Frontal cortex (tissue), 4 donors: ENCODE data around the gene VPS13D. TPM values are rescaled to one million over a fixed set of nuclear protein-coding genes. Genes with fewer than 3 reads are reported as not detected.
A peak's percentile ranks its signal among the peaks of the same experiment; 100 is the strongest.
"Not testable (repeated sequence)": the region's sequence is repeated elsewhere in the genome, so short reads cannot be mapped to it uniquely, and the experiment has no call there.

Source experiments
- DNase-seq, 2 donors: peaks; one replicate each; pipeline ENCODE4 v3.0.0; 2012; ENCODE audit warnings: low spot score in 2 of 2
- FAIRE-seq: peaks from 2 replicates; lab custom pipeline; 2012; peaks lifted over from hg19 to GRCh38; lab: Jason Lieb, UNC
- total RNA-seq: library from RNA; depleted of rRNA; stranded (reverse); fragments of >200 nt; gene quantifications from one replicate; pipeline ENCODE4 v1.2.3, GENCODE V29; 2014
- donor health status: control.
- donor health status: control.
- donor health status: control.

Gene VPS13D
- total RNA-seq, 1 donor from 2014 or later = 34.6 TPM

GRCh38 chr1:12282142-12282541 lies 52.3 kb downstream of the VPS13D start:
- FAIRE-seq (no peak), DNase-seq (no peak)

GRCh38 chr1:12284486-12284885 lies 54.7 kb downstream of the VPS13D start:
- FAIRE-seq (no peak), DNase-seq (no peak)

DNA sequence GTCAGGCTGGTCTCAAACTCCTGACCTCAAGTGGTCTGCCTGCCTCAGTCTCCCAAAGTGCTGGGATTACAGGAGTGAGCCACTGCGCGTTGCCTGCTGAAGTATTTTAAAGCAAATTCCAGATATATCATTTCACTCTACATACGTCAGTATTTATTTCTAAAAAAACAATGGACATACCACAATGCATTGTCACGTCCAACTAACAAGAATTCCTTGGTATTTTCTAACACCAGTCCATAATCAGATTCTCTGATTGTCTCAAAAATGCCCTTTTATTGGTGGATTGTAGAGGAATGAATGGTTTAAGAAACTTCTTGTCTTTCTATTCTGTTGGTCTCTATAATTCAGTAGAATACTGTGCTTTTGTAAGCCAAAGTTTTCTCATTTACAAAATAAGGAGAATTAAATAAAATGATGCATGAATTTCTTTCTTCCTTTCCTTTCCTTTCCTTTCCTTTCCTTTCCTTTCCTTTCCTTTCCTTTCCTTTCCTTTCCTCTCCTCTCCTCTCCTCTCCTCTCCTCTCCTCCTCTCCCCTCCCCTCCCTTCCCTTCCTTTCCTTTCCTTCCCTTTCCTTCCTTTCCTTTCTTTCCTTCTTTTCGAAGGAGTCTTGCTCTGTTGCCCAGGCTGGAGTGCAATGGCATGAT lies 55.8 kb downstream of the VPS13D start:
- FAIRE-seq (no peak), DNase-seq (no peak)

GRCh38 chr1:12287869-12288268 lies 58.0 kb downstream of the VPS13D start:
- DNase-seq (no peak), FAIRE-seq (no peak)

DNA sequence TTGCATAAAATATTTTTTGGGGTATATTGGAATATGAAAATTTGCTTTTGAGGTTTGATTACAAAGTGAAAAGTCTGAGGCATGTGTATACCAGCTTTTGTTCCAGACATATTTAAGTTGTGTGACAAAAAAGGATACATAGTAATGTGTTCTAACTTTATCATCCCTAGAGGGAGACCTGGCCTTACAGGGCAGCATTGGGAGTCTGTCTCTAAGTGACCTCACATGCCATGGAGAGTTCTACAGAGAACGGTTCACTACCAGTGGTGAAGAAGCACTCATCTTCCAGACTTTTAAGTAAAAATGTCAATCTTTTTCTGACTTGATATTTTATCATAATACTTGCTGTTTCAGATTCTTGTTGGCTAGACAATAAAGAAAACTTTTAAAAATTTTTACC lies 61.0 kb downstream of the VPS13D start:
- DNase-seq (no peak), FAIRE-seq (no peak)

DNA sequence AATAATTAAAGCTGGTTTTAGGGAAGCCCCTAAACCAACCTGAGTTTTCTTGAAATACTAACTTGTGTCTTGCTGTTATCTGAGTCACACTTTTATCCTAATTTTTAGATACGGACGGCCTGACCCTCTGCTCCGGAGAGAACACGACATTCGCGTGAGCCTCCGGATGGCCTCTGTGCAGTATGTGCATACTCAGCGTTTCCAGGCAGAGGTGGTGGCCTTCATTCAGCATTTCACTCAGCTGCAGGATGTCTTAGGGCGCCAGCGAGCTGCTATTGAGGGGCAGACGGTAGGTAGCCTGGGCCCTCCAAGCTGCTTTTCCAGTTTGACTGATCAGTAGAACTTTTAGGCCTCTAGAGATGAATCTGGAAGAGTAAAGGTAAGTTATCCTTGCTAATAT lies 63.6 kb downstream of the VPS13D start:
- no peak for FAIRE-seq

GRCh38 chr1:12294076-12294475 lies 64.2 kb downstream of the VPS13D start:
- DNase-seq (no peak), FAIRE-seq (no peak)

More for the DNA sequence above, 63.6 kb downstream of the VPS13D start:
- DNase-seq = no peak

- no peak for FAIRE-seq
- no peak for DNase-seq
Measured at GRCh38 chr1:12296016-12296415, 66.2 kb downstream of the VPS13D start.

- FAIRE-seq (no peak), DNase-seq (no peak)
Measured at GRCh38 chr1:12296623-12297022, 66.8 kb downstream of the VPS13D start.

DNA sequence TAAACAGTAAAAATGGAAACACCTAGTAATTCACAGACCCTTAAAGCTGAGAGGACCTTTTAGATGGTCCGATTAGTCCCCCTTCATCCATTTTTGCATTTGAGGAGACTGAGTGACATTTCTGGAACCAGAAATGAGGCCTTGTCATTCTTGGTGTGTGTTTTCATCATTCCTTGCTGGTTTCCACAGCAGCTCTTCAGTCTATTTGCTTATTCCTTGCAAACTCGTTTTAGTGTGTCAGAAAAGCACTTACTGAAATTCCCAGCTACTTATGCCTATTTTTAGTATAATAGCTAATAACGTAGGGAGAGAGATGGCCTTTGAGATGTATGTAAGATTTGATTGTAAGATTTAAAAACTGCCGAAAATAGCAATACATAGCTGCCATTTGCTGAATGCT lies 70.9 kb downstream of the VPS13D start:
- no peak for FAIRE-seq
- DNase-seq = no peak

- no peak for FAIRE-seq
Measured at GRCh38 chr1:12301518-12302237, 71.8 kb downstream of the VPS13D start.

DNA sequence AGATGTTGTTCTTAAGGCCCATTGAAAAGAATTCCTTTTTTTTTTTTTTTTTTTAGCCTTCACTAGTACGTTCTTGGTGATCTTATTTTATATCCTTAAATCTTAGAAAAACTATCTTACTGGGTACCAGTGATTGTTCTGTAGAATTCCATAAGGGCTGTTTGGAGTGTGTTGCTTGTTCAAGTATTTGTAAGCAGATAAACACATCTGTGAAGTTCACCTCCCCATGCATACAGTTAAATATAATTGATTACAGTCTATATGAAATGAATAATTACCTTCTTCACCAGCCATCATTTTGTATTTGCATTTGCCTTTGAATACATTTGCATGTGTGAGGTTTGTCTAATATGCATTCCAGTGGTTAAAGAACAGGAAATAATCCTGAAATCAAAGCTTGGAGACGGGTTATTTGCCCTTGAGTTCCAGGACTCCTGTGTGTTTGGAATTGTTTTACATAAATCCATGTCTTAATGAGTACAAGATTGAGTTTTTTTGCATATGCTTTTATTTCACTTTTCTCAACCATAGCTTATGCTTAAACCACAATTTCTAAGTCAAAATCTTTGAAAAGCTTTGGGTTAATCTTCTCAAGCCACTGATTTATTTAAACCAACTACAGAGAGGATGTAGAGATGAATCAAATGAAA lies 73.1 kb downstream of the VPS13D start:
- DNase-seq = no peak
- FAIRE-seq = no peak

More at GRCh38 chr1:12301518-12302237, 71.8 kb downstream of the VPS13D start:
- DNase-seq = no peak

DNA sequence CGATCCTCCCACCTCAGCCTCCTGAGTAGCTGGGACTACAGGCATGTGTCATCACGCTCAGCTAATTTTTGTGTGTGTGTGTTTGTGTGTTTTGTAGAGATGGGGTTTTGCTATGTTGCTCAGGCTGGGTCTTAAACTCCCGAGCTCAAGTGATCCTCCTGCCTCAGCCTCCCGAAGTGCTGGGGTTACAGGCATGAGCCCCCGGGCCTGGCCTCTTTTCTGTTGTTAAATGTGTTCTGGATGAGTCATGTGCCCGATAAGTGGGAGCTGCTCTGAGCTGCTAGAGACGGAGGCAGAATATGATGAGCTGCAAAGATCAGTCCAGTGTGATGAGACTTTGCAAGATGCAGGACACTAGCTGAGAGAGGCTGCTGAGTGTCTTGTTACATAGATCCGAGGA lies 75.5 kb downstream of the VPS13D start:
- DNase-seq = no peak
- FAIRE-seq = no peak

DNA sequence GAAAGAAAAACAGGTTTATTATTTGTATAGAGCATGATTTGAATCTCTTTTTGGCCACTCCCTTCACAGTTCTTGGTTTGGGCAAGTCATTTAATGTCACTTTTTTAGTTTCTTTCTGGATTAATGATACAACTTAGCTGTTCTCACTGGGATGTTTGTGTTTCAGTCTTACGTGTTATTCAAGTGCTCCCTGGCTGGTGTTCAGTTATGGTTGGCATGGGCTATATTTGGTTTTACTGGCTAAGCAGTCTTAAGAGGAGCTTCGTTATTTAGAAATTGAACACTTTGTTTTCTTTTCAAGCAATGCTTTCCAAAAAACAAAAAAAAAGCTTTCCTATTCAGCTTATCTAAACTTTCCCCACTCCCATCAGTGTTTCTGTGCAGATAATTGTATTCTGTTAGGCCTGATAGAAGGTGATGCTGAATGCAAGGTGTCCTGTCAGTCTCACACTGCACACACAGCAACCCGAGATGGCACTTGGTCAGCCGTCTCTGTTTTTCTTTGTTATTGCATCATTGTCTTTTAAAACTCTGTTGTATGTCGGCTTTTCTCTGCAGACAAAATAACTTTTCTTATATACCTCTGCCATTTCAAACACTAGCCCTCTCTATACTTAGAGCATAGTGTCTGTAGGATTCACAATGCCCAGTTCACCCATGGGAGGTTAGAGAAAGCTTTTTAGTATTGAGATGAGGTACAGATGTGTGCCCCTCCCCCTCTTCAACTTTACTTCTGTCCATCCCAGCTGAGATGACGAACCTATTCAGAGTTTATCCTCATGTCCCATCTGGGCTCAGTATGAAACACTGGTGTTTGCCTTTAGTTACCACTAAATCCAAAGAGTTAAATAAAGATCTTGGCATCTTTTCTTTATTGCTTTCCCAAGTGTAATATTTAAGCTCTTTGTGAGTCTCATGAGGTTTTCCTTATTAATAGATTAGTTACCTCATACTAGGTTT lies 80.2 kb downstream of the VPS13D start:
- FAIRE-seq (no peak), DNase-seq (no peak)

DNA sequence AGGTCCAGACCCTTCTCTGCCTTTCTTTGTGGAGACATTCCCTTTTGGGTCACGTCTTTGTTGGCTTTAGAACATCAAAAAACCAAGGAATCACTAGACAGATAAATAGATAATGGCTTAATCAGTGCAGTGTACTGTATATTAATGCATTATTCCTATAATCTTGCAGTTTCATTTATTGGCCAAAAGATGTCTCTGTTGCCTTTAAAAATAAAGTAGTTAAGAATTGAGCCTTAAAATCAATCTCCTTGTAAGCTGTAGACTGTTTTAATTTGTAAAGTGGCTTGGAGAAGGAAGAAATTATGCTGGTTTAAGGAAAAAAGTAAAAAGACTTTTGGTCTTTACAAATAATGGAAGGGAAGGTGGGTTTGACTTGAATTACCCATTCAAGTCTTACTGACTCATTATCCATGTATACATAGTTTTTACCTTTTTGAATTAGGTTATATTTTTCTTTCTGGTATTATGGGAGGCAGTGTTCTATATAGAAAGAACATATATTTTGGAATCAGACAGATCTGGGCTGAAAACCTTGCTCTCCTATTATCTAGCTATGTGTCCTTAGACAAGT lies 84.6 kb downstream of the VPS13D start:
- FAIRE-seq (no peak), DNase-seq (peak; percentile 13 to 20)

- DNase-seq (no peak), FAIRE-seq (no peak)
Measured at GRCh38 chr1:12315146-12315545, 85.3 kb downstream of the VPS13D start.

GRCh38 chr1:12316331-12316730 lies 86.5 kb downstream of the VPS13D start:
- no peak for FAIRE-seq
- no peak for DNase-seq

DNA sequence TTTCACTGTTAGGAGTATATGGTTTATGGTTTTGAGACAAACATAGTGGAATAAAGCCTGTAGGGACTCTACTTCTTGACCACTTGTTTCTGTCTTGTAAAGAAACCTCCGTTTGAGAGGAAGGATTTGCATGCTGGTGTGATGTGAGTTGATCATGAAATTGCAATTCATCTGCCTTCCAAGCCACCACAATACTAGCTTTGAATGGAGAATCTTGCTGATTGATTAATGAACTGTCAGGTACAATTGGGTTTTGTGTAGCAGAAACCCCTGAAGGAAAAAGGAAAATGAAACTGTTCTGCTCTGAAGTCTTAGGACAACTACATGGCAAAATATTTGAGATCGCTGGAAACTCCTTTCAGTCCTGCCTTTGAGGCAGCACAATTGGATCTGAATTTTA lies 90.7 kb downstream of the VPS13D start:
- DNase-seq (no peak), FAIRE-seq (no peak)

DNA sequence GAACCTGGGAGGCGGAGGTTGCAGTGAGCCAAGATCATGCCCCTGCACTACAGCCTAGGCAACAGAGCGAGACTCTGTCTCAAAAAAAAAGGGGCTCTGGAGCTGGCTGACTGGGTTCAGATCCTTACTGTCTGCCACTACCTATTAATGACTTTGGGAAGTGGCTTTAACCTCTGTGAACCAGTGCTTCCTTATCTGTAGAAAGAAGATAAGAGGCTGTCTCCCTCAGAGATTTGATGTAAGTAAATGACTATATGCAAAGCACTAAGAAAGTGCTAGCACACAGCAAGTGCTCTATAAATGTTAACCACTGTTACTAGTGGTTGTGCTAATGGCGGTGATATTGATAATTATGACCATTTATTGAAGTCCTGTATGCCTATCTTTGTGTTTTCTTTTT lies 94.6 kb downstream of the VPS13D start:
- DNase-seq = no peak
- no peak for FAIRE-seq

DNA sequence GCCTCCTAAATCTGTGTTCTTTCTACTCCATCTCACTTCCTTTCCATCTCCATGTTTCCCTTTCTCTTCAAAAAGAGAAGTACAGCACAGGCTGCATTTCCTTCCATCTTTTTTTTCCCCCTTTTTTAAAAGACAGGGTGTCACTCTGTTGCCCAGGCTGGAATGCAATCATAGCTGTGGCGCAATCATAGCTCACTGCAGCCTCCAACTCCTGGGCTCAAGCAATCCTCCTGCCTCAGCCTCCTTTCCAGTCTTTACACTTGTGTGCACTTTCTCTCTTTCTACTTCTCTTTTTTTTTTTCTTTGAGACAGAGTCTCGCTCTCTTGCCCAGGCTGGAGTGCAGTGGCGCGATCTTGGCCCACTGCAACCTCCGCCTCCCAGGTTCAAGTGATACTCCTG lies 95.1 kb downstream of the VPS13D start:
- DNase-seq, FAIRE-seq: not testable (repeated sequence)
